Natural killer cell (primary cell): ENCODE measurements around the gene CTNNA3. TPM values are rescaled to one million over a fixed set of nuclear protein-coding genes. Genes with fewer than 3 reads are reported as not detected.

Experiments used
- ATAC-seq, 3 donors: fragments of 150-1000 bp in 2 of 3; fragments of 200-7000 bp in 1 of 3; cut with Tn5 transposase; 1 replicate in 1 of 3; 2 replicates in 2 of 3; pipeline ENCODE4 v1.10.0; 2021; ENCODE audit warnings: mild to moderate bottlenecking in 2 of 3, moderate library complexity in 2 of 3
- DNase-seq, 2 donors: peaks; one replicate each; pipeline versions ENCODE4 v3.0.0 to v3.0.0-alpha.2; 2013 to 2021; ENCODE audit warnings: mixed read lengths in 1 of 2
- H3K27ac ChIP-seq: one replicate; pipeline ENCODE4 v1.5.1; 2013; ENCODE audit warnings: mild to moderate bottlenecking, low read length
- H3K27me3 ChIP-seq: one replicate; pipeline ENCODE4 v1.6.1; 2013; ENCODE audit warnings: low read length; ENCODE audit not compliant: control insufficient read depth, insufficient read depth
- H3K36me3 ChIP-seq: one replicate; pipeline ENCODE4 v1.6.1; 2013; ENCODE audit warnings: low read length; ENCODE audit not compliant: control insufficient read depth, insufficient read depth
- H3K4me1 ChIP-seq: one replicate; pipeline ENCODE4 v1.6.1; 2013; ENCODE audit warnings: low read length; ENCODE audit not compliant: control insufficient read depth, insufficient read depth
- H3K4me3 ChIP-seq: one replicate; pipeline ENCODE4 v1.5.1; 2013; ENCODE audit warnings: low read length
- H3K9me3 ChIP-seq: one replicate; pipeline ENCODE4 v1.6.1; 2013; ENCODE audit warnings: low read length; ENCODE audit not compliant: control insufficient read depth, insufficient read depth
- H3K27ac Mint-ChIP-seq, 2 donors: one replicate each; pipeline ENCODE4 v1.8.0; 2022; ENCODE audit warnings: mild to moderate bottlenecking in 2 of 2, mixed read lengths in 2 of 2, moderate library complexity in 1 of 2
- H3K27me3 Mint-ChIP-seq, 2 donors: one replicate each; pipeline ENCODE4 v1.8.0; 2022; ENCODE audit warnings: low read depth in 2 of 2, mixed read lengths in 2 of 2
- H3K36me3 Mint-ChIP-seq: one replicate; pipeline ENCODE4 v1.8.0; 2022; ENCODE audit warnings: mixed read lengths
- H3K4me1 Mint-ChIP-seq, 2 donors: one replicate each; pipeline ENCODE4 v1.8.0; 2022; ENCODE audit warnings: mixed read lengths in 2 of 2
- H3K4me3 Mint-ChIP-seq: one replicate; pipeline ENCODE4 v1.8.0; 2022; ENCODE audit warnings: mild to moderate bottlenecking, moderate library complexity, mixed read lengths
- H3K9me3 Mint-ChIP-seq, 2 donors: one replicate each; pipeline ENCODE4 v1.8.0; 2022; ENCODE audit warnings: mixed read lengths in 2 of 2
- WGBS: methylation state at CpG from one replicate; pipeline ENCODE4 v1.1.7; 2013; ENCODE audit warnings: missing lambda C conversion rate; ENCODE audit not compliant: insufficient coverage; 5-methylcytosine and 5-hydroxymethylcytosine counted together
- intact Hi-C: fragments of 100-400 bp; cut with micrococcal nuclease; formaldehyde crosslinking; loops from one replicate; pipeline ENCODE4 v1.14.2; 2022
- total RNA-seq, 4 donors: library from RNA; stranded (reverse); fragments of 120-200 nt in 1 of 4; gene quantifications; one replicate each; pipeline versions ENCODE4 v1.2.3 to v1.2.4, GENCODE V29; 2013 to 2022
- TF ChIP-seq, protein P1 (sequence below): fragments of 200-600 bp; IDR thresholded peaks from one replicate; pipeline ENCODE4 v1.8.0; 2022; ENCODE audit warnings: antibody characterized with exemption

The CTNNA3 gene
- total RNA-seq, 3 donors from 2014 or later (not counting 1 experiment from before 2014, with no cell fraction given), result not detected

DNA sequence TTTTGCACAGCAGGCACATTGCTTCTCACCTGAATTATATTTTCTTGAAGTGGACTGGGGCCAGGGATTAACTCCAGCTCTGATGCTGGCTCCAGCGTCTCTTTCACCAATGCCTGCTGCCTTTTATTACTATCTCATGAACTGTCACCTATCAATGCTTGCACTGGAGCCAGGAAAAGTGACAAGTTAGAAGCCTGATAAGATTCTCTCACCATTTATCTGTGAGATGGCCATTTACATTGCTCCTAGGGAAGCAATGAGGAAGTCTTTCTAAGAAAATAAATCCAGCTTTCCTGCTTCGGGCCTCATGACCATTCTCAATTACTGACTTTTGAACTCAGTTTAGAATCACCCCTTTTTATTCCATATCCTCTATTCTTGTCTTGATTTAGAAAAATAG, 818.6 kb downstream of the CTNNA3 start:
- WGBS, result 79% methylated on average over 2 of the region's 2 CpGs
- TF ChIP-seq, protein P1, sequence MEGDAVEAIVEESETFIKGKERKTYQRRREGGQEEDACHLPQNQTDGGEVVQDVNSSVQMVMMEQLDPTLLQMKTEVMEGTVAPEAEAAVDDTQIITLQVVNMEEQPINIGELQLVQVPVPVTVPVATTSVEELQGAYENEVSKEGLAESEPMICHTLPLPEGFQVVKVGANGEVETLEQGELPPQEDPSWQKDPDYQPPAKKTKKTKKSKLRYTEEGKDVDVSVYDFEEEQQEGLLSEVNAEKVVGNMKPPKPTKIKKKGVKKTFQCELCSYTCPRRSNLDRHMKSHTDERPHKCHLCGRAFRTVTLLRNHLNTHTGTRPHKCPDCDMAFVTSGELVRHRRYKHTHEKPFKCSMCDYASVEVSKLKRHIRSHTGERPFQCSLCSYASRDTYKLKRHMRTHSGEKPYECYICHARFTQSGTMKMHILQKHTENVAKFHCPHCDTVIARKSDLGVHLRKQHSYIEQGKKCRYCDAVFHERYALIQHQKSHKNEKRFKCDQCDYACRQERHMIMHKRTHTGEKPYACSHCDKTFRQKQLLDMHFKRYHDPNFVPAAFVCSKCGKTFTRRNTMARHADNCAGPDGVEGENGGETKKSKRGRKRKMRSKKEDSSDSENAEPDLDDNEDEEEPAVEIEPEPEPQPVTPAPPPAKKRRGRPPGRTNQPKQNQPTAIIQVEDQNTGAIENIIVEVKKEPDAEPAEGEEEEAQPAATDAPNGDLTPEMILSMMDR, result no peak
- Histone ChIP-seq H3K4me3 (no peak overlapping the region), H3K4me1 (no peaks in the 10 kb centered on the region), H3K27ac (no peak overlapping the region), H3K36me3 (no peaks in the 10 kb centered on the region), H3K27me3 (no peaks in the 10 kb centered on the region), H3K9me3 (no peaks in the 10 kb centered on the region)
- intact Hi-C loops, result no loop called here
- Mint-ChIP-seq H3K4me3 (no peak overlapping the region), H3K9me3 (peaks cover 6 to 8% of the 10 kb centered on the region in 2 donors), H3K4me1 (no peaks in the 10 kb centered on the region), H3K27ac (no peak overlapping the region), H3K27me3 (no peaks in the 10 kb centered on the region), H3K36me3 (no peaks in the 10 kb centered on the region)
- DNase-seq, result no peak
- ATAC-seq, result no peak

DNA sequence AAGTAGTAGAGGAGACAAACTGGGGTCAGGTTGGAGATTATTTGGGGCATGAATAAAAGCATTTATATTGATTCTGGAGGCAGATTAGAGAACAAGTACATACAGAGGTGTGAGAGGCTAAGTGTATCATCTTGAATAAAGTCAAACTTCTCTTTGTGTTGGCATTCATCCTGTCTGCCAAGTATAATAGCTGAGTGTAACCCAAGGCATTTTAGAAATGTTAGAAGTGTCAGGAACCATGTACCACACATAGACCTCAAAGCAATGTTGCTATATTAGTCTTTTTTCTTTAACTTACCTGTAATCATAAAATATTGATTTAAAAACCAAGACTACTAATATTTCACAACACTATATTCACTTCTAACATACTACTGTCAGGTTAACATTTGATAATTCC, 826.4 kb downstream of the CTNNA3 start:
- no peak overlapping the region for H3K27ac ChIP-seq
- TF ChIP-seq, protein P1, result no peak
- no peaks in the 10 kb centered on the region for H3K4me1 Mint-ChIP-seq
- no peaks in the 10 kb centered on the region for H3K36me3 ChIP-seq
- intact Hi-C loops, result no loop called here
- no peak overlapping the region for H3K4me3 Mint-ChIP-seq
- no peaks in the 10 kb centered on the region for H3K27me3 ChIP-seq
- H3K4me1 ChIP-seq, result no peaks in the 10 kb centered on the region
- peaks cover 0 to 2% of the 10 kb centered on the region in 2 donors for H3K9me3 Mint-ChIP-seq
- H3K4me3 ChIP-seq, result no peak overlapping the region
- no peaks in the 10 kb centered on the region for H3K36me3 Mint-ChIP-seq
- H3K9me3 ChIP-seq, result no peaks in the 10 kb centered on the region
- no peak overlapping the region for H3K27ac Mint-ChIP-seq
- DNase-seq (no peak), ATAC-seq (no peak)
- H3K27me3 Mint-ChIP-seq, result no peaks in the 10 kb centered on the region

DNA sequence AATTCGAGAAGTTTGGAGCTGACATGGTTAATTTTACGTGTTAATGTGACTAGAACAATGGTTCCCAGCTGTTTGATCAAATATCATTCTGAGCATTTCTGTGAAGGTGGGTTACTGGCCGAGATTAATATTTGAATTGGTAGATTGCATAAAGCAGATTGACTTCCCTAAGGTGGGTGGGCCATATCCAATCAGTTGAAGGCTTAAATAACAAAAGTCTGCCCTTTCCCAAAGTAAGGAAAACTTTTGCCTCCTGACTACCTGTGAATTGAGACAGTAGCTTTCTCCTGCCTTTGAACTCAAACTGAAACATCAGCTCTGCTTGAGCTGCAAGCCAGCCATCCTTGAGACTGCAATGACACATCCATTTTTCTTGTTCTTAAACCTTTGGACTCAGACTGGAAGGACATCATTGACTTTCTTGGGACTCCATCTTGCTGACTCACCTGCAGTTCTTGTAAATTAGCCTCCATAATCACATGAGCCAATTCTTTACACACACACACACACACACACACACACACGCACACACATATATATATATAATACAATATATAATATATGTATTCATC, 833.2 kb downstream of the CTNNA3 start:
- no peak overlapping the region for H3K4me3 Mint-ChIP-seq
- ATAC-seq, result no peak

More for the DNA sequence above, 833.2 kb downstream of the CTNNA3 start:
- TF ChIP-seq, protein P1, result no peak
- no peak overlapping the region for H3K27ac Mint-ChIP-seq
- H3K4me1 Mint-ChIP-seq, result no peaks in the 10 kb centered on the region
- Histone ChIP-seq H3K9me3 (no peaks in the 10 kb centered on the region), H3K36me3 (no peaks in the 10 kb centered on the region), H3K4me3 (no peak overlapping the region), H3K4me1 (no peaks in the 10 kb centered on the region), H3K27me3 (no peaks in the 10 kb centered on the region), H3K27ac (no peak overlapping the region)
- no peaks in the 10 kb centered on the region for H3K27me3 Mint-ChIP-seq
- 69% methylated on average over 3 of the region's 4 CpGs for WGBS
- intact Hi-C loops, result no loop called here
- H3K36me3 Mint-ChIP-seq, result no peaks in the 10 kb centered on the region
- no peak for DNase-seq
- peaks cover 6 to 7% of the 10 kb centered on the region in 2 donors for H3K9me3 Mint-ChIP-seq
